ENCODE measurements around the gene OR8B12. TPM values are rescaled to one million over a fixed set of nuclear protein-coding genes. Genes with fewer than 3 reads are reported as not detected.

OR8B12 gene
- polyA plus RNA-seq, 1 donor from 2014 or later: not detected

- H2AFZ ChIP-seq (ENCODE audit: low read depth, low read length): no peak overlapping the region
- no peak overlapping the region for H3K27ac ChIP-seq (ENCODE audit: low read length)
- H3K9me2 ChIP-seq (ENCODE audit: insufficient read depth, low read length): no peaks in the 10 kb centered on the region
- H3K4me3 ChIP-seq (ENCODE audit: low read length): no peak overlapping the region
- no peak overlapping the region for H3K9ac ChIP-seq (ENCODE audit: low read length)
- no peaks in the 10 kb centered on the region for H3K36me3 ChIP-seq (ENCODE audit: insufficient read depth, low read length)
- no peaks in the 10 kb centered on the region for H3K79me2 ChIP-seq (replicated peaks; ENCODE audit: insufficient read depth, low read length)
- no peaks in the 10 kb centered on the region for H3F3A ChIP-seq (ENCODE audit: insufficient read depth, low read length, poor library complexity, severe bottlenecking)
- no peaks in the 10 kb centered on the region for H4K20me1 ChIP-seq (ENCODE audit: insufficient read depth)
- TF ChIP-seq CTCF (IDR thresholded peaks at IDR 0.05; ENCODE audit: poor library complexity, severe bottlenecking): no peak
- no peak for TF ChIP-seq SMC3 (conservative IDR thresholded peaks at IDR 0.05; ENCODE audit: poor library complexity)
- no peak for TF ChIP-seq EP300 (conservative IDR thresholded peaks at IDR 0.05; ENCODE audit: poor library complexity, severe bottlenecking)
- no peak for TF ChIP-seq RAD21 (conservative IDR thresholded peaks at IDR 0.05)
- TF ChIP-seq TAF1 (IDR thresholded peaks at IDR 0.05; ENCODE audit: low read depth): no peak
- no peak for TF ChIP-seq EZH2 (IDR thresholded peaks at IDR 0.05; ENCODE audit: borderline replicate concordance, insufficient read depth, low read length, poor library complexity, severe bottlenecking)
- TF ChIP-seq POLR2AphosphoS5 (IDR thresholded peaks at IDR 0.05): no peak
- no peak for TF ChIP-seq MXI1 (conservative IDR thresholded peaks at IDR 0.05; ENCODE audit: poor library complexity, severe bottlenecking)
- no peak for TF ChIP-seq REST (IDR thresholded peaks at IDR 0.05; ENCODE audit: borderline replicate concordance)
- no peaks in the 10 kb centered on the region for H3K27me3 ChIP-seq (ENCODE audit: insufficient read depth, low read depth, low read length)
- no peak overlapping the region for H3K4me2 ChIP-seq (ENCODE audit: low read length)
- no peaks in the 10 kb centered on the region for H3K9me3 ChIP-seq (ENCODE audit: low read length)
Measured at GRCh38 chr11:124584681-124585372, 41.4 kb upstream of the OR8B12 start.

GRCh38 chr11:124583781-124584180 is 40.3 kb upstream of the OR8B12 start:
- Histone ChIP-seq H2AFZ (ENCODE audit: low read depth, low read length) (no peak overlapping the region), H3K4me2 (ENCODE audit: low read length) (no peak overlapping the region), H3K27ac (ENCODE audit: low read length) (no peak overlapping the region), H3K36me3 (ENCODE audit: insufficient read depth, low read length) (no peaks in the 10 kb centered on the region), H3F3A (ENCODE audit: insufficient read depth, low read length, poor library complexity, severe bottlenecking) (no peaks in the 10 kb centered on the region), H3K9me3 (ENCODE audit: low read length) (no peaks in the 10 kb centered on the region), H3K4me3 (ENCODE audit: low read length) (no peak overlapping the region), H3K79me2 (replicated peaks; ENCODE audit: insufficient read depth, low read length) (no peaks in the 10 kb centered on the region), H3K9me2 (ENCODE audit: insufficient read depth, low read length) (no peaks in the 10 kb centered on the region), H3K9ac (ENCODE audit: low read length) (no peak overlapping the region), H3K27me3 (ENCODE audit: insufficient read depth, low read depth, low read length) (no peaks in the 10 kb centered on the region), H4K20me1 (ENCODE audit: insufficient read depth) (no peaks in the 10 kb centered on the region)
- no peak for TF ChIP-seq EP300 (conservative IDR thresholded peaks at IDR 0.05; ENCODE audit: poor library complexity, severe bottlenecking)
- TF ChIP-seq RAD21 (conservative IDR thresholded peaks at IDR 0.05): no peak
- no peak for TF ChIP-seq SMC3 (conservative IDR thresholded peaks at IDR 0.05; ENCODE audit: poor library complexity)
- TF ChIP-seq MXI1 (conservative IDR thresholded peaks at IDR 0.05; ENCODE audit: poor library complexity, severe bottlenecking): no peak
- TF ChIP-seq CTCF (IDR thresholded peaks at IDR 0.05; ENCODE audit: poor library complexity, severe bottlenecking): no peak
- no peak for TF ChIP-seq TAF1 (IDR thresholded peaks at IDR 0.05; ENCODE audit: low read depth)
- no peak for TF ChIP-seq REST (IDR thresholded peaks at IDR 0.05; ENCODE audit: borderline replicate concordance)
- no peak for TF ChIP-seq POLR2AphosphoS5 (IDR thresholded peaks at IDR 0.05)
- TF ChIP-seq EZH2 (IDR thresholded peaks at IDR 0.05; ENCODE audit: borderline replicate concordance, insufficient read depth, low read length, poor library complexity, severe bottlenecking): no peak
